GM10847 (cell line): ENCODE results near the gene LAMC1.

Experiments used
- POLR2A ChIP-seq: IDR thresholded peaks from 2 replicates; pipeline ENCODE4 v1.6.1; 2011; ENCODE audit not compliant: insufficient read length; ENCODE audit errors: extremely low read depth

LAMC1 gene

GRCh38 chr1:183052861-183053260, 29.6 kb downstream of the LAMC1 start:
- no peak for TF ChIP-seq POLR2A

- TF ChIP-seq POLR2A = no peak
Observed at GRCh38 chr1:183058851-183059502, 35.8 kb downstream of the LAMC1 start.

- no peak for TF ChIP-seq POLR2A
Observed at GRCh38 chr1:183061194-183061593, 38.0 kb downstream of the LAMC1 start.

- no peak for TF ChIP-seq POLR2A
Observed at GRCh38 chr1:183063349-183063748, 40.1 kb downstream of the LAMC1 start.

- no peak for TF ChIP-seq POLR2A
Observed at GRCh38 chr1:183065168-183065706, 42.0 kb downstream of the LAMC1 start.

GRCh38 chr1:183069562-183070216, 46.5 kb downstream of the LAMC1 start:
- no peak for TF ChIP-seq POLR2A

- TF ChIP-seq POLR2A = no peak
Observed at GRCh38 chr1:183070234-183070922, 47.2 kb downstream of the LAMC1 start.

- no peak for TF ChIP-seq POLR2A
Observed at GRCh38 chr1:183070923-183071618, 47.9 kb downstream of the LAMC1 start.

- no peak for TF ChIP-seq POLR2A
Observed at GRCh38 chr1:183073320-183073719, 50.1 kb downstream of the LAMC1 start.

GRCh38 chr1:183074215-183074614, 51.0 kb downstream of the LAMC1 start:
- TF ChIP-seq POLR2A = no peak

GRCh38 chr1:183075861-183076260, 52.6 kb downstream of the LAMC1 start:
- TF ChIP-seq POLR2A = no peak

- no peak for TF ChIP-seq POLR2A
Observed at GRCh38 chr1:183077097-183077496, 53.9 kb downstream of the LAMC1 start.

- no peak for TF ChIP-seq POLR2A
Observed at GRCh38 chr1:183079712-183080388, 56.6 kb downstream of the LAMC1 start.

- TF ChIP-seq POLR2A = no peak
Observed at GRCh38 chr1:183080406-183080805, 57.2 kb downstream of the LAMC1 start.
